PFSK-1 (cell line): Measurements from ENCODE around the gene BARHL1.

Source experiments
- FOXP2 ChIP-seq: optimal IDR thresholded peaks from 2 replicates; pipeline ENCODE3; 2011; ENCODE audit warnings: borderline replicate concordance, control low read depth, inconsistent platforms; ENCODE audit not compliant: insufficient read depth; ENCODE audit errors: extremely low read length, extremely low read depth
- POLR2AphosphoS5 ChIP-seq: IDR thresholded peaks from 2 replicates; pipeline ENCODE4 v1.6.1; 2012; ENCODE audit warnings: low read depth, mild to moderate bottlenecking, control low read depth, low read length, moderate library complexity
- SIN3A ChIP-seq: IDR thresholded peaks from 2 replicates; pipeline ENCODE4 v1.6.1; 2012; ENCODE audit warnings: mild to moderate bottlenecking, low read length, moderate library complexity, borderline replicate concordance; ENCODE audit not compliant: insufficient read depth
- TAF1 ChIP-seq: IDR thresholded peaks from 2 replicates; pipeline ENCODE4 v1.6.1; 2012; ENCODE audit warnings: low read length, control low read depth, borderline replicate concordance; ENCODE audit not compliant: insufficient read depth
- TF ChIP-seq, protein P1 (sequence below), 2 experiments: IDR thresholded peaks; 2 replicates each; pipeline versions ENCODE4 v1.6.1 to v1.8.0; 2011 to 2012; ENCODE audit warnings: low read depth in 2 of 2, low read length in 2 of 2, control low read depth in 1 of 2, inconsistent platforms in 1 of 2, mild to moderate bottlenecking in 1 of 2, moderate library complexity in 1 of 2; ENCODE audit not compliant: insufficient read depth in 1 of 2

DNA sequence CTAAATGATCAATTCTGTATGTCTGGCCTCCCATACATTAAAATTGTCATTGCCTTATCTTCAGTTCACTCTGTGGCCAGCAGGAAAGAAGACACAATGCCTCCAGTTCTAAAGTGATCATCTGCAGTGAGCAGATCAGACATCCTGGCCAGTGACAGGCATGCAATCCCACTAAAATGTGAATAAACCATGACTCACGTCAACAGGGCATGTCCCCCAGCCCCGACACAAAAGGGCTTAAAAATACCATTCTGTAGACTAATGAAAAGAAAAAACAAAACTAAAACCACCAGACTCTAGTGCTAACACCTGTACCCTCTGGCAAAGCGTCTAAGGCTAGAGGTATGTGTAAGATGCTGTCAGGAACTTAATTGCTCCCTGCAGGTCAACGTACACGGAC, 48.9 kb downstream of the BARHL1 start:
- TF ChIP-seq, protein P1, sequence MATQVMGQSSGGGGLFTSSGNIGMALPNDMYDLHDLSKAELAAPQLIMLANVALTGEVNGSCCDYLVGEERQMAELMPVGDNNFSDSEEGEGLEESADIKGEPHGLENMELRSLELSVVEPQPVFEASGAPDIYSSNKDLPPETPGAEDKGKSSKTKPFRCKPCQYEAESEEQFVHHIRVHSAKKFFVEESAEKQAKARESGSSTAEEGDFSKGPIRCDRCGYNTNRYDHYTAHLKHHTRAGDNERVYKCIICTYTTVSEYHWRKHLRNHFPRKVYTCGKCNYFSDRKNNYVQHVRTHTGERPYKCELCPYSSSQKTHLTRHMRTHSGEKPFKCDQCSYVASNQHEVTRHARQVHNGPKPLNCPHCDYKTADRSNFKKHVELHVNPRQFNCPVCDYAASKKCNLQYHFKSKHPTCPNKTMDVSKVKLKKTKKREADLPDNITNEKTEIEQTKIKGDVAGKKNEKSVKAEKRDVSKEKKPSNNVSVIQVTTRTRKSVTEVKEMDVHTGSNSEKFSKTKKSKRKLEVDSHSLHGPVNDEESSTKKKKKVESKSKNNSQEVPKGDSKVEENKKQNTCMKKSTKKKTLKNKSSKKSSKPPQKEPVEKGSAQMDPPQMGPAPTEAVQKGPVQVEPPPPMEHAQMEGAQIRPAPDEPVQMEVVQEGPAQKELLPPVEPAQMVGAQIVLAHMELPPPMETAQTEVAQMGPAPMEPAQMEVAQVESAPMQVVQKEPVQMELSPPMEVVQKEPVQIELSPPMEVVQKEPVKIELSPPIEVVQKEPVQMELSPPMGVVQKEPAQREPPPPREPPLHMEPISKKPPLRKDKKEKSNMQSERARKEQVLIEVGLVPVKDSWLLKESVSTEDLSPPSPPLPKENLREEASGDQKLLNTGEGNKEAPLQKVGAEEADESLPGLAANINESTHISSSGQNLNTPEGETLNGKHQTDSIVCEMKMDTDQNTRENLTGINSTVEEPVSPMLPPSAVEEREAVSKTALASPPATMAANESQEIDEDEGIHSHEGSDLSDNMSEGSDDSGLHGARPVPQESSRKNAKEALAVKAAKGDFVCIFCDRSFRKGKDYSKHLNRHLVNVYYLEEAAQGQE (IDR thresholded peaks at IDR 0.05; ENCODE audit: insufficient read depth in 1 of 2, low read depth in 2 of 2, low read length in 2 of 2): no peak
- TF ChIP-seq POLR2AphosphoS5 (no peak), TAF1 (no peak), SIN3A (no peak), FOXP2 (no peak)
